ENCODE results near the gene HDHD3.

HDHD3 gene

GRCh38 chr9:113393281-113393680 is 16.5 kb upstream of the HDHD3 start:
- no peak for DNase-seq (ENCODE audit: low read depth in 1 of 2, low spot score in 1 of 2)
- no peak overlapping the region for H3K27ac ChIP-seq (replicated peaks)
- no peak overlapping the region for H3K4me3 ChIP-seq (replicated peaks; ENCODE audit: insufficient read depth, low read length)
- TF ChIP-seq GABPA (IDR thresholded peaks at IDR 0.05; ENCODE audit: low read depth) (no peak), SPI1 (IDR thresholded peaks at IDR 0.05; ENCODE audit: borderline replicate concordance, low read depth) (no peak), CTCF (IDR thresholded peaks at IDR 0.05; ENCODE audit: insufficient read depth, low read length) (no peak), REST (IDR thresholded peaks at IDR 0.05; ENCODE audit: insufficient replicate concordance, low read depth) (no peak), POLR2AphosphoS5 (IDR thresholded peaks at IDR 0.05; ENCODE audit: low read depth) (no peak)
- H3K27me3 ChIP-seq (ENCODE audit: insufficient read depth, poor library complexity, severe bottlenecking), result no peaks in the 10 kb centered on the region

- Histone ChIP-seq H3K4me3 (replicated peaks; ENCODE audit: insufficient read depth, low read length) (no peak overlapping the region), H3K27ac (replicated peaks) (no peak overlapping the region), H3K27me3 (ENCODE audit: insufficient read depth, poor library complexity, severe bottlenecking) (no peaks in the 10 kb centered on the region)
- TF ChIP-seq REST (IDR thresholded peaks at IDR 0.05; ENCODE audit: insufficient replicate concordance, low read depth), result no peak
- TF ChIP-seq CTCF (IDR thresholded peaks at IDR 0.05; ENCODE audit: insufficient read depth, low read length), result no peak
- no peak for DNase-seq (ENCODE audit: low read depth in 1 of 2, low spot score in 1 of 2)
These were observed 15.1 kb upstream of the HDHD3 start for GRCh38 chr9:113391917-113392316.

DNA sequence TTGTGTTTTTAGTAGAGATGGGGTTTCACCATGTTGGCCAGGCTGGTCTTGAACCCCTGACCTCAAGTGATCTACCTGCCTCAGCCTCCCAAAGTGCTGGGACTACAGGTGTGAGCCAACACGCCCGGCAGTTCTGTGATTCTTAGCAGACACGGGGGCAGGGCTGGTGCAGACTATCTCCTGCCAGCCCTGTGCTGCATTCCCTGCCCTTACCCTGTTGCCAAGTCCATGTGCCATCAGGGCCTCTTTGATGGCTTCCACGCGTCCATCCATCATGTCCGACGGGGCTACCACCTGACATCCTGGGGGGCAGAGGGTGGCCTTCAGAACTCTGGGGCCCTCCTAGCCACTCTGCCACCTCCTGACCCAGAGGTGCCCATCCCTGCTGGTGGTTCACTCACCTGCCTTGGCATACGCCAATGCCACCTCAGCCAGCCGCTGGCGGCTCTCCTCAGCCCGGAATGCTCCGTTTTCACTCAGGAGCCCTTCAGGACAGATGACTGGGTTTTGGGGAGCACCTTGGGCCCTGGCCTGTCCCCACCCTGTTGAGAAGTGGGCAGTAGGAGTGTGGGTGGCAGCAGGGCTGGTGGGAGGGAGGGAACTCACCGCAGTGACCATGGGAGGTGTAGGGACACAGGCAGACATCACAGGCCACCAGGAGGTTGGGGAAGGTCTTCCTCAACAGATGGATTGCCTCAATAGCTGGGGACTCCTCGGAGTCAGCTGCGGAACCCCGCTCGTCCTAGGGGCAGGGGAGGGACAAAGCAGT is 13.6 kb upstream of the HDHD3 start:
- TF ChIP-seq SPI1 (IDR thresholded peaks at IDR 0.05; ENCODE audit: borderline replicate concordance, low read depth), result no peak
- no peak for TF ChIP-seq GABPA (IDR thresholded peaks at IDR 0.05; ENCODE audit: low read depth)
- TF ChIP-seq REST (IDR thresholded peaks at IDR 0.05; ENCODE audit: insufficient replicate concordance, low read depth), result no peak
- TF ChIP-seq CTCF (IDR thresholded peaks at IDR 0.05; ENCODE audit: insufficient read depth, low read length), result no peak
- TF ChIP-seq POLR2AphosphoS5 (IDR thresholded peaks at IDR 0.05; ENCODE audit: low read depth), result no peak
- H3K4me3 ChIP-seq (replicated peaks; ENCODE audit: insufficient read depth, low read length), result no peak overlapping the region

More for the DNA sequence above, 13.6 kb upstream of the HDHD3 start:
- H3K27ac ChIP-seq (replicated peaks), result no peak overlapping the region
- no peak for DNase-seq (ENCODE audit: low read depth in 1 of 2, low spot score in 1 of 2)
- no peaks in the 10 kb centered on the region for H3K27me3 ChIP-seq (ENCODE audit: insufficient read depth, poor library complexity, severe bottlenecking)
